ENCODE measurements around the gene PPP2R2B.

Gene PPP2R2B

DNA sequence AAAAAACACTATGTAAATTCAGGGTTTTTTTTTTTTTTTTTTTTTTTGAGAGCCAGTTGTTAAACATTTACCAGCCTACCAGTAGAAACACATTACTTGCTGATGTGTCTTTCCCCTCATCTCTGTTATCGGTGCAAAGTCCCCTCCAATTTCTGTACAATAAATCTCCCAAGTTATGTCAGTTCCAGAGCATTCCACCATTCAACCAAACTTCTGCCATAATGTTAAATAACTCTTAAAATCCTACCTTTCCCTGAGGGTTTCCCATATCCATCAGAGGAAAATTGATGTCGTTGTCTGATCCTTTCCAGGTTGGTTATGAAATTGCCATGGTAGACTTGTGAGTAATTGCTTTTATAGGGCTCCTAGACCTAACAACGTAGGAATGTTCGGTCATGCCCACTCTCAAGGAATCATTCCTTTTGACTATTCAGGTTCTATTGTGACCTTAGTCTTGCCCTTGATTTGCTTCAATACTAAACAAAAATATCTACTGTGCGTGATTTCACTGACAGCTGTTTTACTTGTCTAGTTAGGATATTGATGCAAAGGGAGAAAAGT, 5.6 kb upstream of the PPP2R2B start:
- DNase-seq: no peak

DNA sequence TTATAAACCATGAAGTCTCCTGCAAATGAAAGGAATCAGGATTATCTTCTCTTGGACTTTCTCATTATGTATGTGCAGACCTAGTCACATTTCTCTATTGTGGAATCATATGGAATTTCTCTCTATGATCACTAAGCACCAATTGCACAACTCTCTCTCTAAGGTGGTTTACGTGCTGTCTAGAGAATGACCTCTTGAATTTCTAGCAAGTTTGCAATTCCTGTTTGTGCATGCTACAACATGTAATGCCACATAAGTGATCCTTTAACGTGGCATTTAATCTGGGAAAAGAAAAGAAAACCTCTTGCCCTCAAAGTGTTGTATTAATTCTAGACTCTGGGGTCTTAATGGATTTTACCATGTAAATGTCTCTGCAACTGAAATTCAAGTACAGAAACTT, 5.0 kb upstream of the PPP2R2B start:
- DNase-seq: no peak

DNA sequence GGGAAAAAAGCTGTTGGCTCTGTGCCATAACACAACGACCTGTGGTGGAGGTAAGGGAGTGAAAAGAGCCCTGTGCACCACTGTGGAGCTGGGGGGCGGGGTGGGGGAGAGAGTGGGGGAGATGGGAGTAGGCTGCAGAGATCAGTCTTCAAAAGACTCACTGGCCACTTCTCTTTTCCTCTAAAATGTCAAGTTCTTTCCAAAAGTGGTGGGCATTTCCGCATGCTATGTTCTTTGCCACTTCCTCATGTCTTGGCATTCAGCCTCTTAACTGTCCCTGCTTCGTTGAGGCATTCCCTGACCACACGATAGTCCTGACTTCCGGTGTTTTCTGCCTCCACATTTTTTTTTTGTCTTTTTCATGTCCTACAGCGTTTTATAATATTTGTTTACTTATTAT, 2.4 kb upstream of the PPP2R2B start:
- no peak for DNase-seq

DNA sequence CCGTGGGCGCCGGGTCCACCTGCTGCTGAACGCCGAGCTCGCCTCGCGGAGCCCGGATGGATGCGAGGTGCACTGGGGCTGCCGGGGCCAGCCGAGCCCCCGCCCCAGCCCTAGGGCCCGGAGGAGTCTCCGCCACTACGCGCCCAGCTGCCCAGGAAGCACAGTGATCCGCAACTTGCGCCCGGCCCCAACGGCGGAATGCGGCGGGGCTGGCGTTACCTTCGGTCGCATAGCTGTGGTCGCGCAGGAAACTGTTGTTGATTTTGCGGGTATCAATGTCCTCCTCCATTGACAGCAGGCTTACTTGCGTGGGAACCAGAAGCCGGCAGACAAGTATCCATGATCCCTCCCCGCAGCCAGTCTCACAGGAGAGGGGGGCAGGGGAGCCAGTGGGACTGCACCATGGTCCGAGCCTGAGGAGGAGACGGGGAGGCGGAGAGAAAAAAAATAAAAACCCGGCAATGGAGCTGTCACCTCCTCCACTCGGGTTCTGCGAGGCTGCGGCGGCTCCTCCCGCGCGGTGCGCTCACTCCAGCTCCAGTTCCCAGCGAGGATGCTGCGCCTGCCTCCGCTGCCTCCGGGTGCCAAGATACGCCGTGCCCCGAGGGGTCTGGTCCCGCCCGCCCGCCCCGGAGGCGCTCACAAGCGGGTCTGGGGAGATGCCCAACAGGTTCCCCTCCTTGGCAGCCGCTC, 628 bp downstream of the PPP2R2B start:
- no peak for DNase-seq

DNA sequence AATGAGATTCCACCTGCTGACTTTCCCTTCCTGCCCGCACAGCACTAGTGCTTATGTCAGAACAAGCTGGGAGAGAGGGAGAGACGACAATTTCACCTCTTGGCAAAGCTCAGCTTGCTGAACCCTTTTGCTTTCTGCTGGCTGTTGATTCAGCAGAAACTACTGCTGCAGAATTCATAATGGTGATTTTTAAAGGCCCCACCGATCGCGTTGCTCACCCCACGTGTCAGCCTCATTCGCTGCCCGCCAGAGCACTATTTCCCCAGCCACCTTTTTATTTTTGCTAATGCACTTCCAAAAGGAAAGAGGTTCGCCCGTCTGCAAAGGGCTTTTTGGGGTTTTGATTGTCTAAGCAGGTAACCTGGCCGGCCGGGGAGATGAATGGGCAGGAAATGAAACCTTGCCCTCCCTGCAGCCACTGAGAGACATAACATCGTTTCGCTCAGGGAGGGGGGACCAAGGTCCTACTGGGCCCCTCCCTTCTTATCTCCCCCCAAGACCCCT, 1.3 kb downstream of the PPP2R2B start:
- DNase-seq: peak; percentile 14

DNA sequence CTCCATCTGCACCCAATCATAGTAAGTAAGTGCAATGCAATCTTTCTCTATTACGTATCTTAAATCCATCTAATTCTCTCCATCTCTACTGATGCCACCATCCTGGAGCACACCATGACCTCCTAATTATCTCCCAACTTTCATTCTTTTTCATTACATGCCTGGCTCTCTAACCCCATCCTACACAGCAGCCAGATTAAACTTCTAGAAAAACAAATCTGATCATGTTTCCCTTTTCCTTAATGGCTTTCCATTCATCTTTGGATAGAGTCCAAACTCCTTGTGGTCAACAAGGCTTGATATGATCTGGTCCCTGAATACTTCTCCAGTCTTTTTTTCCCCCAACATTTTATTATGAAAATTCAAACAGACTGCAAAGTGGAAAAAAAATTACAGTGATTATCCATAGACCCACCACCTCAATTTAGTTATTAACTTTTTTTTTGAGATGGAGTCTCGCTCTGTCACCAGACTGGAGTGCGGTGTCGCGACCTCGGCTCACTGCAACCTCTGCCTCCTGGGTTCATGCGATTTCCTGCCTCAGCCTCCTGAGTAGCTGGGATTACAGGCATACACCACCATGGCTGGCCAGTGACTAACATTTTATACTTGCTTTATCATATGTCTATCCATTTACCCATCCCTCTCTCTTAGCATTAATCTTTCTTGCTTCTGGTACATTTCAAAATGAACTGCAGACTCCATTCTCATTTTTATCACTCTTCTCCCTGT, 5.2 kb downstream of the PPP2R2B start:
- DNase-seq: no peak

DNA sequence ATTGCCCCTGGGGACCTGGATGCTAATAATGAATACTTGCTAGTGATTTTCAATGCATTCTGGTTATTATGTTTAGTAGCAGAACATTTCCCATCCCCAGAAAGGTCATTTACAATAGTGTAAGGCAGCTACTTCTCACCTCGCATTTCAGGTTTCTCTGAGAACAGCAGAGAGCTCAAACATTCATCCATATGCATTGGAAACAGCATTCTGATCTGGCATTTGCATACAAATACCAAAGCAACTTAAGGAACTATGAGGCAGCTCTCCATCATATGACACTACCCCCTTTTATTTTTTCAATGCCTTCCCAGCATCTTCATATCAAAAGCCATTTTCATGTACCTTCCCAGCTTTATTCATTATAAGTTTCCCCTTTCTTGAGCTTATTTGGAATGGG, 6.4 kb downstream of the PPP2R2B start:
- no peak for DNase-seq

DNA sequence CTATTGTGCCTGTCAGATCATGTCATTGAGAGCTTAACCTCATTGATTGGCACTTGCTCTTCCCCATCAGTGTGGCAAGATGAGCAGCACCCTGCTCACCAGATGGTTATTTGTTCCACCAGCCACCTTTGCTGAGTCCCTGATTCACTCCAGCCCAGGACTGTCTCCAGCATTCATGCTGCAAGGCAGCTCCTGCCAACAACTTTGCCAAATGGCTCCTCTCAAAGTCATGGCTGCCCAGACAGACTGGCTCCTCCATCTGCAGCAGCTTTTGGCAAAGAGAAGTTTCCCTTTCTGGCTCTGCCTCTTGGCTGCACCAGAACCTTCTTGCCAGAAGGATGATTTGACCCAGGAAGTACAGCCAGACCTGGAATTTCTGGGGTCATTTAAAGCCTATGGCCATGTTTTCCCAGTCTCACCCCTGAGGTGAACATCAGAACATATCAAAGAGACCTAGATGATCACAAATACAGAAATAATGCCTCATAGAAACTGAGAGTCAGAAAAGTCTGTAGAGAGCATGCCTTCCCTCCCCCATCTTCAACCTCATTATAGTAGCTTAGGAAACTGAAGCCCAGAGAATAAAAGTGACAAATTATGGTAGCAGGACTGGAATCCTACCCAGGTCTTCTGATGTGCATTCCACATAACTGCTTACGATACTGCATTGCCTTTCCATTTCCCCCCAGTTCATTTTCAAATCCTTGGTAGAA, 10.4 kb downstream of the PPP2R2B start:
- DNase-seq: no peak

DNA sequence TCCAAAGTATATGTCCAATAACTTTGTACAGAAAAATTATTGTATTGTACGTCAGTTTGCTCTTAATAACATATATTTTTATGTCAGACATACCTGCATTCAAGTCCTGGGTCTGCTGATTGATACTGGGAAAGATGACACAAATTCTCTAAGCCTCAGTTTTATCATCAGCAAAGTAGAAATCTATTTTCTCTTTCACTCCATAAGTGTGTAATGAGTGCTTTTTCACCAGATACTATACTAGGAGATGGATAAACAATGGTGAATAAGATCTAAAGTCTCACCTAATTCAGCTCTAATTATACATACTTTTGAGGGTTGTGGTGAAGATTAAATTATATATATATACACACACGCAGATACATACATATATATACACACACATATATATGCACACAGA, 12.3 kb downstream of the PPP2R2B start:
- DNase-seq: no peak

DNA sequence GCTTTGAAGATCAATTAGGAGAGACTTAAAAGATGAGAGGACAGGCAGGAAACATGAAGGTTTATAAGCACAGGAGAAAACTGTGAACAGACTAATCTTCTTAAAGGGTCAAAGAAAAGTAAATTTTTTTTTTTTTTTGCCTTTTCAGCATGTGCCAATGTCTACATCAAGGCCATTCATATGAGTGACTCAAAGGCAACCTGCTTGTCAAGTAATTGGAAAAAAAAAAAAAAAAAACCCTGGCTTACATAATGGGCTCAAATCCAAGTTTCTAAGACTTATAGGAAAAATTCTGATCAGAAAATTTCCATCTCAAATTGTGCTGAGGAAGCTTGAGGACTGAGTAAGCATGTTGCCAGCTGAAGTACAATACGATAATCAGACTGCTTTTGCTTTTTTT, 15.9 kb downstream of the PPP2R2B start:
- DNase-seq: no peak

DNA sequence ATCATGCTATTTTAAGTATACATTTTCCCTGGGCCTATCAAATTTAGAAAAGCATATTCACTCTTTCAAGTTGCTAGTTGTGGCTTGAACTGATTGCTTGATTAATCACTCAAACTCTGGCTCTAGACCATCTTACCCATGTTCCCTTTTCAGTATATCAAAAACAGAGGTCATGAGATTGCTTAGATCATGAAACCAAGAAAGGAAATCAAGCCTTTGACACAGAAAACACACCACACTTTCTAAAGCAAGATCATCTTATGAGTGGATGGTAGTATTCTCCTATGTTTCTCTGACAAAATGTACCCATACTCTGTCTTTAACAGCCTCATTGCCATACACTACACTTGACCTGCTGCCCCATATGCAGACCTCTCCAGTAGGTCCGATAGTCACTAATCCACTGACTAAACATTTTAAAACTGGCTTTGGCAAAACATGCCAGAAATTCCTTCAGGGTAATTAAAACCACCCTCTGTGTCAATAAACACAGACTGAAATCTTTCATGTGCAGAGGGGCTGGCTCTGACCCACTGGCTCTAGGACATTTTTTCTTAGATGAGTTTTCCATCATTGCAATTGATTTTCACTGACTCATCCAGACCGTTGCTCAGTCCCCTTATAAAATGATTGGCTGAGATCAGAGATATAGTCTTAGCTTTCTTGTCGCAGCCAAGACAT, 18.2 kb downstream of the PPP2R2B start:
- DNase-seq: no peak

DNA sequence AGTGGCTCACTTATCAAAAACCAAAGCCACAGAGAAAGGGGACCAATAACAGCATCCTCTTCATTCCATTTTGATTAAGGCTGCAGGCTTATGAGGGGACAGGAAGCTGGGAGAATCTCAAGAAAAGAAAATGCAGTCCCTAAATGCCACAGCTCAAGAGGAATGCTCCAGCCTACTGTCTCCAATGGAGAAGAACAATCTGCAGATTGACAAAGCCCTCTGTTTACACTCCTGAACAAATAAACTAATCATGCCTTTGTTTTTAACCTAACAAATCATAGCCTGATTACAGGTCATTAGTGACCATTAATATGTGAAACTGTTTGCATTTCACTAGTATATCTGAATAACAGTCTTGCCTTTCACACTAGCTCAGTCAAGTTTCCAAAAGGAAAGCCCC, 26.5 kb downstream of the PPP2R2B start:
- DNase-seq: no peak

DNA sequence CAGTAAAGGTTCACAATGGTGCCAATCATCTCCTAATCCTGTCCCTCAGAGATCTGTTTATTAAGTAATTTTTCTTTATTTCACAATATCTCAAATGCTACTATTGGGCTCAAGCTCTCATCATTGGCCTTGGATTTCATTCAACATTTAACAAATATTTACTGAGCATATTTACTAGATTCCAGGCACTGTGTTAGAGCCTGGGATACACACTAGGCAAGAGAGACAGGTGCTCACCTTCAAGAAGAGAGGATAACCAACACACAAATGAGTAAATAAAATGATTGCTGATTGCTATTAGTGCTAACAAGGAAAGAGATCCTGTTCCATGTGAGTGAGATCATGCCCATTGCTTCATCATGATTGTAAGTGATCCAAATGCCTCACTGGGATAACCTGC, 27.4 kb downstream of the PPP2R2B start:
- peak; percentile 81 for DNase-seq

DNA sequence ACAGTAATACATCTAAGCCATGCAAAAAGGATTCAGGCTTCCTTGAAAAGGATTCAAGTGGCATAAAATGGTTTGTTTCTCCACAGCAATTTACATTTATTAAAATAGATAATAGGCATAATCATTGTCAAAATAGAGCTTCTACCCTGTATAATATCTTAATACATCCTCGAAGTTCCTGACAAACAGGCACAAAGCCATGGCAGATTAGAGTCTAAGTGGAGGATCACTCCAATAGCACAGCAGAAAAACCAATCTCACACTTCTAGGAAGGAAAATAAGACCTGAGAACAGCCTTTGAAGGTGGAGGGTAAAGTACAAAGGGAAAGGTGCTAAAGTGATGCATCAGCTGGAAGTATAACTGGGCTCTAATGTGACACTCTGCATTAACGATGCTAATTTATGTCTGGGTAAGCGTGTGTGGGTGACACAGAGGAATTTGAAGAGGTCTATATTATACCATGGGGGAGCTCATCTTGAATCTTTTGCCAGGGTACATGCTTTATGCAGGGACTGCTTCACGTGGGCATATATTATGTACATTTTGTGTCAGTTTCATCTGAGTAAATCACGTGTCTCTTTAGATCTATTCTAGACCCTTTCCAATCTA, 28.8 kb downstream of the PPP2R2B start:
- DNase-seq: no peak

DNA sequence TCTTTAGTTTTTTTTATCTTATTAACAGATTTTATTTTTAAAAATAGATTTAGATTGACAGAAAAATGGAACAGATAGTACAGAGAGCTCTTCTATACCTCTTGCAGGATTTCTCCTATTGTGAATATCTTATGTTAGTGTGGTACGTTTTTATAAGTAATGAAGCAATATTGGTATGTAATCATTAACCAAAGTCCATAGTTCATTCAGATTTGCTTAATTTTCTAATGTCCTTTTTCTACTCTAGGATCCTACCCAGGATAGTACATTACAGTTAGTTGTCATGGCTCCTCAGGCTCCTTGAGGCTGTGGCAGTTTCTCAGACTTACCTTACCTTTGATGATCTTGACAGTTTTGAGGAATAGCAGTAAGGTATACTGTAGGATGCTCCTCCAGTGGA, 30.4 kb downstream of the PPP2R2B start:
- no peak for DNase-seq

DNA sequence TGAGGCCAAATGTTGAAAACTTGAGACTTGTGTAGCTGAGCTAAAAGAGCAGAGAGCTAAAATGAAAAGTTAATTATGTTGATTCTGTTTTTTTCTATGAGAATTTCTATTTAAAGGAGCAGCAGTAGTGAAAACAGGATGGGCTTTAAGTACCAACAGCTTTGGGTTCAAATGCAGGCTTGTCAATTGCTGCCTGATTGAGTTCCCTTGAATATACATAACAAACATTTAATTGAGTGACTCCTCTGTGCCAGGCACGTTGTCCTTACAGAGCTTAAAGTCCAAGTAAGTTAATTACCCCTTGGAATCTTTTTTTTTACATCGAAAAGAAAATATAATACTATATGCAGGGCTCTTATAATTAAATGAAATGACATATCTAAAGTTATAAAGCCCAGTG, 38.5 kb downstream of the PPP2R2B start:
- DNase-seq: no peak

DNA sequence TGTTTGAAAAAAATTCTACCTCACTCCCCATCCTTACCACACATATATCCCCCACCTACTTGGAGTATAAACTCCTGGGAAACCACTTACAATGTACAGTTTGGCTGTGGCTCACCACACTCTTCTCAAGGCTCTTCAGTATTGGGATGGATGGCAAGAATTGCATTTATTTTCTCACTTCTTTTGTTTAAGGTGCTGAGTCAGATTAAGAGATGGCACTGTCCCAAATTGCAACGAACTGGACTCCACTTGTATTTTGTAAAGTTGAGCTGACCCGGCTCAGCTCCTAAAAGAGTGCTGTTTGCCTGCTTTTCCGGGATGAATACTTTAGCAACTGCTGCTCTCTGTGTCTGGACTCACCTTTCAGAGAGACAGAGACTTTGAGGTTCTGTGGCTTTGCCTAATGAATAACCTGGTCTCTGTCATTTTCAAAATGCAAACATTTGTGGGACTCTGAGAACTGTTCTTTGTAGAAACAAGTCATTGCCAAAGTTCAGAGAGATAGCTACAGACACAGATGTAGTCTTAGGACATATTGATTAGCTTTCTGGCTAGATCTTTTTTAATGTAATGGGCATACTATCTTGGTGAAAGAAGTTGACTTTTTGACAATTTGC, 42.2 kb downstream of the PPP2R2B start:
- DNase-seq: no peak

DNA sequence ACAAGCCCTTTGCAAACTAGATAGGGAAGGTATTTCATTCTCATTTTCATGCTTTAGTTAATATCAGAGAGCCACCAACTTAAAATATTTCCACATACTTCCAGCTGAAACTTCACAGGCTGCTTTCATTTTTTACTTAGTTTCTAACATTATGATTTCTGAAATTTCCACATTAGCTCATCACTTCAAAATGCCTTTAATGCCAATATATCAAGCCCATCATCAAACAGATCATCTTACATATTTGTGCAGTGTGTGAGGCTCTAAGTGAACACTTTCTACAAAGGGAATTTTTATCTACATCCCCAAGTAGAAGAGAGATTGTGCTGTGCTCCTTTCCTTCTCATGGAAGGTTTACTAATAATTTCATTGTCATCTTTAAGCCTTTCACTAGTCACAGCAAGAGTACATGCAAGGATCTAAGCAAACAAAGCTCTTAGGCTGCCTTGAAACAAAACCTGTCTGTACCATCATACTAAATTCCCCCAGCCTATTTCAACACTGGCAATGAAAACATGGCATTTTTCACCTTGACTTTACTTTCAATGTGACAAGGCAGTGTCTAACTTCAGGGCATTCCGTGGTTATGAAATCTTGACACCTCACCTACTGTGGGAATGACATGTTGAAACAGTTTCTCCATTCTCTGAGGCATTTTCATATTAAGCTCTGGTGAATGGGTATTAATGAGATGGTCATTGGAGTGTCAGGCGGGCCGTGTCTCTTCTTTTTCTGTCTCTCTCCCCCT, 45.4 kb downstream of the PPP2R2B start:
- DNase-seq: no peak

DNA sequence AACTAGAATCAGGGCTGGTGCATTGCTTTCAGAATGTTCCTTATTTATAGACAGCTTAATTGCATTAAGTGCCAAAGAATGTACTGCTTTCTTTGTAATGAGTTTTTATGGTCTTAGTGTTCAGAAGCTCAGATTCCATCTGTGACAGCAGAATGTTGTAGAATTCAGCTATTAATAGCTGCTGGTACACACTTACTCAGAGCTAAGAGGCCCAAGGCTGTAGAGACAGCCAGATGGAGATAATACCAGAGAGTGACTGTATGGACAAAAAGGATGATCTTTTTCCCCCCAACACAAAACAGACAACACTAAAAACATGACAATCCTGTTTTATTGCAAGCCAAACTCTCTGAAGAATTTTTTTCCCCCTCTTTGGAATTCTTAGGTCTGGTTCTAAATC, 50.2 kb downstream of the PPP2R2B start:
- DNase-seq: no peak

DNA sequence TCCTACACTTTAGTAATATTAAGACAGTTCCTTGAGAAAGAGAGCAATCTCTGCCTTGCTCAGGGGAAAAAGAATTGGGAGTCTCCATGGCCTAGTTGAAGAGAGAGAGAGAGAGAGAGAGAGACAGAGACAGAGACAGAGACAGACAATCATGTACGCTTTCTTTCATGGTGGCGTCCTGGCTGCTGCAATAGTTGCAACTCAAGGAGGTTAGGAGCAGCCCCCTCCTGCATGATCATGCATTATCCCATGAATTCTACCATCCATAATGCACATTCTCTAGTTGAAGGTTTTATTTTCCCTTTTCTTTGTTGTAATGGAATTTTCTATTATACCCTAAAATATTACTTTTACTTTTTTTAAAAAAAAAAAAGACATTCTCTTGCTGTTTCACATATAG, 50.7 kb downstream of the PPP2R2B start:
- no peak for DNase-seq

DNA sequence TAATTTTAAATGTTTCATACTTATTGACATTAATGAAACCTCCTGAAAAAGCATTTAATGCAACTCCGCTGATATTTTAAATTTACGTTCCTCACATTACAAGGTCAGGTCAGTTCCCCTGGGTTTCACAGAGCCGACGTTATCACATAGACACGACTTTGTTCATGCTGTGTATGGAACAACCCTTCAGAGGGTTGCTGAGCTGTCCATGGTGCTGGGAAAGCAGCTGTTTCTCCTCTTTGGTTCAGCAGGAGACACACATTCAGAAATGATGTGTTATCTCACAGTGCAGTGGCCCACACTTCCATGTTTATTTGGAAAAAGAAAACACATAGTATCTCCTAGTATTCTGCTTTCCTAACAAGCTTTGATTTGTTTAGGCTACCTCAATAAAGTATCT, 53.5 kb downstream of the PPP2R2B start:
- no peak for DNase-seq
